Measurements from ENCODE around the gene STKLD1.

DNA sequence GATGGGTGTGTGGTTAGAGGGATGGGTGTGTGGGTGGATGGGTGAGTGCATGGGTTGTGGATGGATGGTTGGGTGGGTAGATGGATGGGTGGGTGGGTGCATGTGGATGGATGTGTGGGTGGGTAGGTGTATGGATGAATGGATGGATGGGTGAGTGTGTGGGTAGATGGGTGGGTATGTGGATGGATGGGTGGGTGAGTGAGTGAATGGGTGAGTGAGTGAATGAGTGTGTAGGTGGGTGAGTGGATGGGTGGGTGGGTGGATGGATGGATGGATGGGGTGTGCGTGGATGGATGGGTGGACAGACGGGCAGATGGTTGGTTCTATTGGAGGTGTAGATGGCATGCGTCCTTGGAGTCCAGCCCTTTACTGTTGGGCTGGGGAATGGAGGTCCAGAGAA is 17.2 kb downstream of the STKLD1 start:
- no peak for TF ChIP-seq POLR2A (IDR thresholded peaks at IDR 0.05)
- TF ChIP-seq, protein P1, sequence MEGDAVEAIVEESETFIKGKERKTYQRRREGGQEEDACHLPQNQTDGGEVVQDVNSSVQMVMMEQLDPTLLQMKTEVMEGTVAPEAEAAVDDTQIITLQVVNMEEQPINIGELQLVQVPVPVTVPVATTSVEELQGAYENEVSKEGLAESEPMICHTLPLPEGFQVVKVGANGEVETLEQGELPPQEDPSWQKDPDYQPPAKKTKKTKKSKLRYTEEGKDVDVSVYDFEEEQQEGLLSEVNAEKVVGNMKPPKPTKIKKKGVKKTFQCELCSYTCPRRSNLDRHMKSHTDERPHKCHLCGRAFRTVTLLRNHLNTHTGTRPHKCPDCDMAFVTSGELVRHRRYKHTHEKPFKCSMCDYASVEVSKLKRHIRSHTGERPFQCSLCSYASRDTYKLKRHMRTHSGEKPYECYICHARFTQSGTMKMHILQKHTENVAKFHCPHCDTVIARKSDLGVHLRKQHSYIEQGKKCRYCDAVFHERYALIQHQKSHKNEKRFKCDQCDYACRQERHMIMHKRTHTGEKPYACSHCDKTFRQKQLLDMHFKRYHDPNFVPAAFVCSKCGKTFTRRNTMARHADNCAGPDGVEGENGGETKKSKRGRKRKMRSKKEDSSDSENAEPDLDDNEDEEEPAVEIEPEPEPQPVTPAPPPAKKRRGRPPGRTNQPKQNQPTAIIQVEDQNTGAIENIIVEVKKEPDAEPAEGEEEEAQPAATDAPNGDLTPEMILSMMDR (IDR thresholded peaks at IDR 0.05): no peak

Measured in esophagus squamous epithelium (tissue), 4 donors.